Fibroblast of pulmonary artery (primary cell): Measurements from ENCODE around the gene ANO10.

Source experiments
- DNase-seq: peaks from one replicate; pipeline ENCODE4 v3.0.0-alpha.2; 2010; ENCODE audit warnings: low read depth
- H3K4me3 ChIP-seq: replicated peaks from 2 replicates; pipeline ENCODE4 v1.5.1; 2011; ENCODE audit warnings: low read depth, mild to moderate bottlenecking, control low read depth, low read length, moderate library complexity
- CTCF ChIP-seq: IDR thresholded peaks from 2 replicates; pipeline ENCODE4 v1.5.1; 2011; ENCODE audit warnings: mild to moderate bottlenecking, control low read depth, low read length, inconsistent platforms; ENCODE audit errors: missing control alignments

The ANO10 gene

GRCh38 chr3:43410592-43410991 lies 211.2 kb downstream of the ANO10 start:
- no peak overlapping the region for H3K4me3 ChIP-seq
- TF ChIP-seq CTCF, result no peak
- no peak for DNase-seq

DNA sequence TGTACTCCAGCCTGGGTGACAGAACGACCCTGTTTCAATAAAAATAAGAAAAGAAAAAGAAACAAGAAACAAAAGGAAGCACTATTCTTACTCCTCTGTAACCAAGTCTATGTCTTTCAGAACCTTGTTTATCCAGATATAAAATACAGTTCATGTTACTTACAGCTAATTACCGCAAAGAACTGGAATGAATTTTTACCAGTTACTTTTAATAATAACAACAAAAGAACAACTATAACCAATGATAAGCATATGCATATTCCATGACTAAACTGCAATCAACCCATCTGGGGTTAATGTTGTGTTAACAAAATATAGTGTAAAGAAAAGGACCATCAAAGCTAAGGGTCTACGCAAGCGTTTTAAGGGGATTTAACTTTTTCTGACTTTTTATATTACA lies 212.3 kb downstream of the ANO10 start:
- no peak overlapping the region for H3K4me3 ChIP-seq
- DNase-seq, result no peak
- no peak for TF ChIP-seq CTCF

GRCh38 chr3:43406643-43407023 lies 215.2 kb downstream of the ANO10 start:
- no peak for DNase-seq
- TF ChIP-seq CTCF, result no peak
- no peak overlapping the region for H3K4me3 ChIP-seq

DNA sequence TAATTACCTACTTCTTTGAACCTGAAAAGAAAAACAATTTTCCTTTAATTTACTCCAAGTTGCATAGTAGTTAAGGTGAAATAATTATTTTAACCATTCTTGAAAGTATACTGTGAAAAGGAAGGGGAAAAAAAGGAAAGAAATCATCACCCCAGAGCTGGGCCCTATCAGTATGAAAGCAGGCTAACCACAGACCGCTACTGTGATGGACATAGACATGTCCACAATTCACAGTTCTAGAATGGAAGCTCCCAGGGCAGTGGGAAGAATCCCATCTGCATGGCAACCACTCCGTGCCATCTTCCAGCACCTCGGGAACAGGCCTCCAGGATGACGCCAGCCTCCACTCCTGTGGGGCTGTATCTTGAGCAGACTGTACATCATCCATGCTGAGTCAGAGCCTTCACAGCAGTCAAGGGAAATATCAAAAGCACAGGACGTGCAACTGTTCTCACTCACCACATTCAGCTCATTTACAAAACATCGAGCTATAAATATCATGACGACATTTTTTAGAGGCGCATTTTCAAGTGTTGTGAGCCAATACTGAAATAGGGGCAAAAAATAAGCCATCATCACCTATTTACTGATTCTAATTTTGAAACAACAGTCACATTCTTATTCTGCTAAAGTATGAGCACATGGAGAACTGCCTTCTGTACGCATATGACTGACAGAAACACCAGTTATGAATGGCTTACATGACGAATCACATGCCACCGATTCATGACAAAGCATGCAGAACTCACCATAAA lies 215.7 kb downstream of the ANO10 start:
- peak; percentile 95 for DNase-seq
- no peak for TF ChIP-seq CTCF
- no peak overlapping the region for H3K4me3 ChIP-seq

- no peak overlapping the region for H3K4me3 ChIP-seq
- no peak for TF ChIP-seq CTCF
- no peak for DNase-seq
These were observed 220.8 kb downstream of the ANO10 start for GRCh38 chr3:43400781-43401730.

GRCh38 chr3:43400167-43400566 lies 221.6 kb downstream of the ANO10 start:
- no peak for TF ChIP-seq CTCF
- no peak overlapping the region for H3K4me3 ChIP-seq
- DNase-seq, result no peak
